HepG2 (cell line): ENCODE results near the gene SERPINB6. TPM values are rescaled to one million over a fixed set of nuclear protein-coding genes. Genes with fewer than 3 reads are reported as not detected.

Experiments
- ADNP ChIP-seq: sonication (generic); formaldehyde crosslinking; IDR thresholded peaks from 2 replicates; pipeline ENCODE4 v1.4.0; 2020; ENCODE audit warnings: missing genetic modification reagents
- CEBPB ChIP-seq: IDR thresholded peaks from 2 replicates; pipeline ENCODE4 v1.6.1; 2011; ENCODE audit warnings: low read depth, low read length, improper control_type of control experiment, borderline replicate concordance
- DMAP1 ChIP-seq: IDR thresholded peaks from 2 replicates; pipeline ENCODE4 v1.6.1; 2016
- HIVEP1 ChIP-seq: sonication (generic); formaldehyde crosslinking; IDR thresholded peaks from 2 replicates; pipeline ENCODE4 v1.4.0; 2020; ENCODE audit warnings: mild to moderate bottlenecking, missing genetic modification reagents
- MAFG ChIP-seq: sonication (generic); formaldehyde crosslinking; IDR thresholded peaks from 2 replicates; pipeline ENCODE4 v1.5.1; 2020; ENCODE audit warnings: mild to moderate bottlenecking, missing genetic modification reagents
- MAFK ChIP-seq, 2 experiments: IDR thresholded peaks in 1 of 2; conservative IDR thresholded peaks in 1 of 2; 2 replicates each; pipeline ENCODE4 v1.6.1; 2011; ENCODE audit warnings: improper control_type of control experiment in 2 of 2, low read length in 2 of 2
- NFE2L1 ChIP-seq: sonication (generic); formaldehyde crosslinking; IDR thresholded peaks from 2 replicates; pipeline ENCODE4 v1.4.0; 2020; ENCODE audit warnings: missing genetic modification reagents, mild to moderate bottlenecking, borderline replicate concordance
- NR3C1 ChIP-seq: sonication (generic); formaldehyde crosslinking; IDR thresholded peaks from 2 replicates; pipeline ENCODE4 v1.4.0; 2020; ENCODE audit warnings: missing genetic modification reagents
- SAFB2 ChIP-seq: sonication (generic); formaldehyde crosslinking; IDR thresholded peaks from 2 replicates; pipeline ENCODE4 v1.5.1; 2020; ENCODE audit warnings: missing genetic modification reagents, low read depth, mild to moderate bottlenecking, borderline replicate concordance
- SCMH1 ChIP-seq: sonication (generic); formaldehyde crosslinking; IDR thresholded peaks from 2 replicates; pipeline ENCODE4 v1.9.0; 2021; ENCODE audit warnings: missing genetic modification reagents, mild to moderate bottlenecking, borderline replicate concordance
- TEAD2 ChIP-seq: sonication (generic); formaldehyde crosslinking; IDR thresholded peaks from 2 replicates; pipeline ENCODE4 v1.9.0; 2021; ENCODE audit warnings: missing genetic modification reagents
- YEATS2 ChIP-seq: sonication (generic); formaldehyde crosslinking; IDR thresholded peaks from 2 replicates; pipeline ENCODE4 v1.4.0; 2020; ENCODE audit warnings: missing genetic modification reagents, borderline replicate concordance
- ZBTB20 ChIP-seq: sonication (generic); formaldehyde crosslinking; IDR thresholded peaks from 2 replicates; pipeline ENCODE4 v1.8.1; 2023; ENCODE audit warnings: missing genetic modification reagents, low read depth, mild to moderate bottlenecking, borderline replicate concordance
- ZMAT3 ChIP-seq: sonication (generic); formaldehyde crosslinking; conservative IDR thresholded peaks from 2 replicates; pipeline ENCODE4 v1.7.0; 2021; ENCODE audit warnings: missing genetic modification reagents
- ZNF17 ChIP-seq: sonication (generic); formaldehyde crosslinking; IDR thresholded peaks from 2 replicates; pipeline ENCODE4 v1.5.0; 2020; ENCODE audit warnings: mild to moderate bottlenecking, missing genetic modification reagents
- ZNF350 ChIP-seq: sonication (generic); formaldehyde crosslinking; IDR thresholded peaks from 2 replicates; pipeline ENCODE4 v1.4.0; 2020; ENCODE audit warnings: mild to moderate bottlenecking, low read depth, missing genetic modification reagents, borderline replicate concordance
- ZNF460 ChIP-seq: sonication (generic); formaldehyde crosslinking; IDR thresholded peaks from 2 replicates; pipeline ENCODE4 v1.5.1; 2020; ENCODE audit warnings: missing genetic modification reagents, mild to moderate bottlenecking, borderline replicate concordance
- ZNF704 ChIP-seq: sonication (generic); formaldehyde crosslinking; IDR thresholded peaks from 2 replicates; pipeline ENCODE4 v1.8.1; 2023; ENCODE audit warnings: mild to moderate bottlenecking, inconsistent platforms, moderate library complexity, missing genetic modification reagents, borderline replicate concordance
- ZNF737 ChIP-seq: sonication (generic); formaldehyde crosslinking; IDR thresholded peaks from 2 replicates; pipeline ENCODE4 v1.5.0; 2020; ENCODE audit warnings: missing genetic modification reagents, mild to moderate bottlenecking, borderline replicate concordance
- polyA plus RNA-seq, 8 experiments: library from polyadenylated mRNA; depleted of rRNA in 3 of 8; stranded (reverse) in 7 of 8; unstranded in 1 of 8; fragments of >200 nt; fragmentation: Illumina TruSeq in 4 of 8; extraction: Trizol in 4 of 8; gene quantifications; 2 replicates each; pipeline versions ENCODE4 v1.2.1 to v1.2.3, GENCODE V29; 2011 to 2016; ENCODE audit warnings: low read depth in 4 of 8, missing spikeins in 1 of 8, mixed read lengths in 1 of 8; ENCODE audit not compliant: insufficient read depth in 1 of 8
- total RNA-seq, 5 experiments: library from RNA; depleted of rRNA; stranded (reverse); fragments of >200 nt; fragmentation: Illumina TruSeq; extraction: Trizol; gene quantifications; 2 replicates each; pipeline ENCODE4 v1.2.3, GENCODE V29; 2016; ENCODE audit warnings: low read depth in 1 of 5
- TF ChIP-seq, protein P1 (sequence below): sonication (generic); formaldehyde crosslinking; IDR thresholded peaks from 2 replicates; pipeline ENCODE4 v1.5.0; 2020; ENCODE audit warnings: mild to moderate bottlenecking, missing genetic modification reagents, borderline replicate concordance
- TF ChIP-seq, protein P2 (sequence below): IDR thresholded peaks from 2 replicates; pipeline ENCODE4 v1.6.1; 2012; ENCODE audit warnings: low read depth, low read length, improper control_type of control experiment
- TF ChIP-seq, protein P3 (sequence below): sonication (generic); formaldehyde crosslinking; IDR thresholded peaks from 2 replicates; pipeline ENCODE4 v1.5.0; 2020; ENCODE audit warnings: missing genetic modification reagents

The SERPINB6 gene
- total and polyA plus RNA-seq, 2 of the 13 experiments (the other 11 are each of a cell fraction or from before 2014, with no cell fraction given), result 38.2 to 61.3 TPM

DNA sequence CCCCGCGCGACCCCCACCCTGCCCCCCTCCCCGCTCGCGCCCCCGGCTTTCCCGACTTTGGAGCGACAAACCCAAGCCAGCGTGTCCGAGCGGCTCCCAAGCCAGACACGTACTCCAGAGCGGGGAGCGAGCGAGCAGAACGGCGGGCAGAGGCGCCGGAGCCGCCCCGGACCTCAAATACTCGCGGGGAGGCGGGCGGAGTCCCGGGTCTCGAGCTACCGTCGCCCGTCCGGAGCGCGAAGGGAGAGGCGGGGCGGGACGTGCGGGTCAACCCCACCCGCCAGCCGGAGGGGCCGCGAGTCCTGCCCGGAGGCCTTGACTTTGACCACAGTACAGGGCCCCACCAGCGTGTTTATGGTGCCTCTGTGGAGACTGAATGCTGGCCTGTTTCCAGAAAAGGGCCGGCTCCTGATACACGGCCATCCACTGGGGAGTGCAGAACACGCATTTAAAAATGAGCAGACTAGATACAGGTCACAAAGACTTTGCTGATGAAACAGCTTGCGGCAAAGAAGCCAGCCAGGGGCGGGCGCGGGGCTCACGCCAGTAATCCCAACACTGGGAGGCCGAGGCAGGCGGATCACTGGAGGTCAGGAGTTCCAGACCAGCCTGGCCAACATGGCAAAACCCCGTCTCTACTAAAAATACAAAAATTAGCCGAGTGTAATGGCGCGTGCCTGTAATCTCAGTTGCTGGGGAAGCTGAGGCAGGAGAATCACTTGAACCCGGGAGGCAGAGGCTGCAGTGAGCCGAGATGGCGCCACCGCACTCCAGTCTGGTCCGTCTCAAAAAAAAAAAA lies at the start of gene SERPINB6 (continued):
- TF ChIP-seq, protein P1, sequence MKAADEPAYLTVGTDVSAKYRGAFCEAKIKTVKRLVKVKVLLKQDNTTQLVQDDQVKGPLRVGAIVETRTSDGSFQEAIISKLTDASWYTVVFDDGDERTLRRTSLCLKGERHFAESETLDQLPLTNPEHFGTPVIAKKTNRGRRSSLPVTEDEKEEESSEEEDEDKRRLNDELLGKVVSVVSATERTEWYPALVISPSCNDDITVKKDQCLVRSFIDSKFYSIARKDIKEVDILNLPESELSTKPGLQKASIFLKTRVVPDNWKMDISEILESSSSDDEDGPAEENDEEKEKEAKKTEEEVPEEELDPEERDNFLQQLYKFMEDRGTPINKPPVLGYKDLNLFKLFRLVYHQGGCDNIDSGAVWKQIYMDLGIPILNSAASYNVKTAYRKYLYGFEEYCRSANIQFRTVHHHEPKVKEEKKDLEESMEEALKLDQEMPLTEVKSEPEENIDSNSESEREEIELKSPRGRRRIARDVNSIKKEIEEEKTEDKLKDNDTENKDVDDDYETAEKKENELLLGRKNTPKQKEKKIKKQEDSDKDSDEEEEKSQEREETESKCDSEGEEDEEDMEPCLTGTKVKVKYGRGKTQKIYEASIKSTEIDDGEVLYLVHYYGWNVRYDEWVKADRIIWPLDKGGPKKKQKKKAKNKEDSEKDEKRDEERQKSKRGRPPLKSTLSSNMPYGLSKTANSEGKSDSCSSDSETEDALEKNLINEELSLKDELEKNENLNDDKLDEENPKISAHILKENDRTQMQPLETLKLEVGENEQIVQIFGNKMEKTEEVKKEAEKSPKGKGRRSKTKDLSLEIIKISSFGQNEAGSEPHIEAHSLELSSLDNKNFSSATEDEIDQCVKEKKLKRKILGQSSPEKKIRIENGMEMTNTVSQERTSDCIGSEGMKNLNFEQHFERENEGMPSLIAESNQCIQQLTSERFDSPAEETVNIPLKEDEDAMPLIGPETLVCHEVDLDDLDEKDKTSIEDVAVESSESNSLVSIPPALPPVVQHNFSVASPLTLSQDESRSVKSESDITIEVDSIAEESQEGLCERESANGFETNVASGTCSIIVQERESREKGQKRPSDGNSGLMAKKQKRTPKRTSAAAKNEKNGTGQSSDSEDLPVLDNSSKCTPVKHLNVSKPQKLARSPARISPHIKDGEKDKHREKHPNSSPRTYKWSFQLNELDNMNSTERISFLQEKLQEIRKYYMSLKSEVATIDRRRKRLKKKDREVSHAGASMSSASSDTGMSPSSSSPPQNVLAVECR (CRISPR knock-in tag), result peak; percentile 78
- TF ChIP-seq SCMH1 (CRISPR knock-in tag), result no peak
- TF ChIP-seq MAFK (conservative IDR thresholded peaks at IDR 0.05 in 1 of 2, IDR thresholded peaks at IDR 0.05 in 1 of 2; ENCODE audit: low read length in 2 of 2), result no peak
- TF ChIP-seq ZNF460, result peak; percentile 76; the same call in 1 of the 2 replicates
- TF ChIP-seq, protein P2, sequence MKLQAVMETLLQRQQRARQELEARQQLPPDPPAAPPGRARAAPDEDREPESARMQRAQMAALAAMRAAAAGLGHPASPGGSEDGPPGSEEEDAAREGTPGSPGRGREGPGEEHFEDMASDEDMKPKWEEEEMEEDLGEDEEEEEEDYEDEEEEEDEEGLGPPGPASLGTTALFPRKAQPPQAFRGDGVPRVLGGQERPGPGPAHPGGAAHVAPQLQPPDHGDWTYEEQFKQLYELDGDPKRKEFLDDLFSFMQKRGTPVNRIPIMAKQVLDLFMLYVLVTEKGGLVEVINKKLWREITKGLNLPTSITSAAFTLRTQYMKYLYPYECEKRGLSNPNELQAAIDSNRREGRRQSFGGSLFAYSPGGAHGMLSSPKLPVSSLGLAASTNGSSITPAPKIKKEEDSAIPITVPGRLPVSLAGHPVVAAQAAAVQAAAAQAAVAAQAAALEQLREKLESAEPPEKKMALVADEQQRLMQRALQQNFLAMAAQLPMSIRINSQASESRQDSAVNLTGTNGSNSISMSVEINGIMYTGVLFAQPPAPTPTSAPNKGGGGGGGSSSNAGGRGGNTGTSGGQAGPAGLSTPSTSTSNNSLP, result no peak
- TF ChIP-seq ZNF704 (CRISPR knock-in tag), result no peak
- no peak for TF ChIP-seq TEAD2 (CRISPR knock-in tag)
- TF ChIP-seq NFE2L1 (CRISPR knock-in tag), result no peak
- TF ChIP-seq ZNF350 (CRISPR knock-in tag), result peak; percentile 86
- peak; percentile 14; the same call in 1 of the 2 replicates for TF ChIP-seq YEATS2 (CRISPR knock-in tag)
- TF ChIP-seq ZBTB20 (CRISPR knock-in tag), result no peak
- TF ChIP-seq DMAP1 (CRISPR knock-in tag), result peak; percentile 57; the same call in 1 of the 2 replicates
- TF ChIP-seq MAFG (CRISPR knock-in tag), result no peak
- peak; percentile 59; the same call in 1 of the 2 replicates for TF ChIP-seq ADNP (CRISPR knock-in tag)
- no peak for TF ChIP-seq ZNF737
- TF ChIP-seq ZNF17, result no peak
- TF ChIP-seq NR3C1 (CRISPR knock-in tag), result no peak
- TF ChIP-seq SAFB2 (CRISPR knock-in tag), result peak; percentile 80
- TF ChIP-seq, protein P3, sequence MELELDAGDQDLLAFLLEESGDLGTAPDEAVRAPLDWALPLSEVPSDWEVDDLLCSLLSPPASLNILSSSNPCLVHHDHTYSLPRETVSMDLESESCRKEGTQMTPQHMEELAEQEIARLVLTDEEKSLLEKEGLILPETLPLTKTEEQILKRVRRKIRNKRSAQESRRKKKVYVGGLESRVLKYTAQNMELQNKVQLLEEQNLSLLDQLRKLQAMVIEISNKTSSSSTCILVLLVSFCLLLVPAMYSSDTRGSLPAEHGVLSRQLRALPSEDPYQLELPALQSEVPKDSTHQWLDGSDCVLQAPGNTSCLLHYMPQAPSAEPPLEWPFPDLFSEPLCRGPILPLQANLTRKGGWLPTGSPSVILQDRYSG (CRISPR knock-in tag), result no peak
- TF ChIP-seq HIVEP1 (CRISPR knock-in tag), result peak; percentile 94
- TF ChIP-seq CEBPB, result no peak
- TF ChIP-seq ZMAT3, result no peak
